ENCODE results near the gene DUSP10. TPM values are rescaled to one million over a fixed set of nuclear protein-coding genes. Genes with fewer than 3 reads are reported as not detected.

The DUSP10 gene
- total RNA-seq, 1 experiment from 2014 or later, result 4.2 TPM

DNA sequence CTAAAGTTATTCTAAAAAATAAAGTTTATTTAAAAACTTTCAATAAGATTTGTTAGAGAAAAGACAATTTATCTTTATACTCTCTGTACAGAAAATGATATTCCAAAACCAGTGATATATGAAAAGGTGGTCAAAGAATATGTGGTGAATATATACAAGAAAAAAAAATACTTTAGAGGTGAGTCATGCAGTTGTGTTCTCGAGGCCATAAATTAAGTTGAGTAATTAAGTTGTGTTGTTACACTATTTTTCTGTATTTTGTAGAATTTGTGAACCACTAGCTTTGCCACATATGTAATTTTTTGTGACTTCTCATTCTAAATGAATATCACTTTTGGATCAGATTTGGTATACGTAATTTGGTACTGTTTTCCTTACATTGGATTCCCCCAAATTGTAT, 23.6 kb upstream of the DUSP10 start:
- DNase-seq (ENCODE audit: low spot score), result no peak

GRCh38 chr1:221762121-221762520, 20.2 kb upstream of the DUSP10 start:
- DNase-seq (ENCODE audit: low spot score), result no peak

- DNase-seq (ENCODE audit: low spot score), result no peak
Measured at GRCh38 chr1:221761354-221762002, 19.6 kb upstream of the DUSP10 start.

DNA sequence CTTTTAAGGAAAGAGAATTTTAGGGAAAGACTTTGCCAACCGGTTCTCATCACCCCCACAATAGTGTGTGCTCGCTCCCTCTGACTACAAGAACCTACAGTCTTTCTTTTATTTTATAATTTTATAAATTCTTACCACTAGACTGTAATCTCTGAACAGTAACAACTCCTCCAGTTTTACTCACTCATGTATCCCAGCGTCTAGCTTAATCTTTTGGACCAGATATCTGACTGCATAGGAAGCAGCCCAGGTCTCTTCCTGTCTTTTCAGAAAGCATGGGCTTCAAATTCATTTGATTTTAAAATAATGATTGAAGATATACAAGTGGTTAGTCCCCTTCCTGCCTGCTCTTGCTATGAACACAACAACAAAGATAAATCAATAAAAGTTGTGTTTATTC, 19.0 kb upstream of the DUSP10 start:
- no peak for DNase-seq (ENCODE audit: low spot score)

DNA sequence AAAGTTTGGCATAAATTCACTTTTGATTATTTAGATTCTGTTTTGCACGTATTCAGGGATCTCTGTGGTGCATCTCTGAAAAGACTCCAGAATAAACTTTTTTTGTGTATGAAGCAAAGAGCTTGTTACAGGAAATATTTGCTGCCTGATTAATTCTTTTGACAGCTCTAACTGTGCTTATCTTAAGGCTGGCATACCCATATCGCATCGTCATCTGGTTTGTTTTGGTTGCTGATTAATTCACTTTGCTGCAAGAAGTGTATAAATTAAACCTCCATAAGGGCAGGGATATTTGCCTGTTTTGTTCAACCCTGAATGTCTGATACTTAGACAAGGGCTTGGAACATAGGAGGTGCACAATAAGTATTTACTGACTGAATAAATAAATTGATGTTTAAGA, 17.5 kb upstream of the DUSP10 start:
- no peak for DNase-seq (ENCODE audit: low spot score)

DNA sequence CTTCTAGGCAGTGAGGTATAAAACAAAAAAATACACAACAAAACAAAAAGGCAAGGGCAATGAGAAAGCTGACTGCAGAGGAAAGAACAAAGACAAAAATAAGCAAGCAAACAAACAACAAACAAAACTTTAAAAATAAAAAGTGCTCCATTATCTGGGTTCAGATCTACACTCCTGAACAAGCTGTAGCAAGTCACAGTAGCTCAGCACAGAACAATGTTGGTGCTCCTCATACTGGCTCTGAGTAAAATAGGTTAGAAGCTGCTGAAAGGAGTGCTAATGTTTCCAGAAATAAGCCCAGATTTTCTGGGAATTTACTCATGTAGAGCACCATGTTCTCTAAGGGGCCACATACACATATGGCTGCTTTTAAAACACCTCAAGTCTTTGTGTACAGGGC, 16.6 kb upstream of the DUSP10 start:
- DNase-seq (ENCODE audit: low spot score), result no peak

DNA sequence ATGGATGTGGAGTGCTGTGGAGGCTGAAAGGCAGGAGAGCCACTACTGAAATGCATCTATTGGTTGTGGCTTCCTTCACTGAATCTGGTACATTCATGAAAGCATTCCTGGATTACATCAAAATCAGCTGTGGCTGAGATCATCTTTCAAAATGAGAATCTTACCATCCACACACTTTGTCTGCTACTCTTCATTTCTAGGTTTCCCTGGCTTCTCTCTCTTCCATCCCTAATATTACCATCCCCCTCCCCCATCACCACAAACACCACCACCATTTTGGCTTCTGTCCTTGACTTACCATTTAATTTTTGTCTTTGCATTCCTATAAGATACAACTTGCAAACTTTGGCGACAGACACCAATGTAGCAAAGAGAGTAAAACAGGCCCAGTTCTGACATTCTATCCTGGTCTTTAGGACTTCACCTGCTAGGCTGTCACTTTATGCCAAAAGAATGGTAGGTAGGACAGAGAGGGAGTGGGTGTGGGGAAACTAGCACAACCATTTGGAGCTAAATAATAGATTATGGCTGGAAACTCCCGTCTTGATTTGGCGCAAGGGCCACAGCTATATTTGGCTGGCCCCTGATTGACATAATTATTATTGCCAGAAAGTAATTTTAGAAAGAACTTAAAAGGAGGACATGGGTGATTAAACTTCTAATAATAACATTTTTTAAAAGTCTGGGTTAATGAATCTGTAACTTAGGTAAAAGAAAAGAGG, 15.1 kb upstream of the DUSP10 start:
- no peak for DNase-seq (ENCODE audit: low spot score)

DNA sequence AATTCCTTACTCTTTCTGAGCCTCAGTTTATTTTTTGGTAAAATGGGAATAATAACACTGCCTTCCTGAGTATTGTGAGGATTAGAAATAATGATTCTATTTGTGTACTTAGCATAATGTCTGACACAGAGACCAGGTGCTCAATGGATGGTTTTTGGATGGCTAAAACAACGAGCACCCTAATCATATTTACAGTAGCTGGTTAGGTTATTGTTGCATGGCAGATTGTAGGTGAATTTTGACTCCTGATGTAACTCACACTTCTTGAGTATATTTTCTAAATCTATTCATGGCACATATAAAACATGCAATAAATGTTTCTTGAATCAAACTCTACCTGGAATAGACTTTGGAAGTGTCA, 11.9 kb upstream of the DUSP10 start:
- DNase-seq (ENCODE audit: low spot score), result no peak

DNA sequence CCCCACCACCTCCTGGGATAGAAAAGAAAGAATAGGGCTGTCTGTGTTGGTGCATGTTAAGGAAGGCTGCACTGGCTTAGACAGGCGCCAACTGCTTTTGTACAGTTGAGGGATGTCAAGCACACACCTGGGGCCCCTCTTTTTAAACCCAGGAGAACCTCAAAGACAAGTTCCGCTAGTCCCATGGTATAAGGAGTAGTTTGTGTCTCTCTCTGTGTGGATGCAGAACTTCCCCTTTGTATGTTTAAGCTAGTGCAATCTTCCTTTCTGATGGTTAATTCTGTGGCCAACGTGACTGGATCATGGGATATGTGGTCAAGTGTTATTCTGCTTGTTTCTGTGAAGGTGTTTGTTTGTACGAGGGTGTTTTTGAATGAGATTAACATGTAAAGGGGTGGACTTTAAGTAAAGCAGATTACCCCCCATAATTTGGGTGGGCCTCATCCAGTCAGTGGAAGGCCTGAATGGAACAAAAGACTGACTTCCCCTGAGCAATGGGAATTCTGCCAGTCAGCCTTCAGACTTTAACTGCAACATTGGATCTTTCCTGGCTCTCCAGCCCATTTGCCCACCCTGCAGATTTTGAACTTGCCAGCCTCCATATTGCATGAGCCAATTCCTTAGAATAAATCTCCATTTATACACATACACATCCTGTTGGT, 9.5 kb upstream of the DUSP10 start:
- no peak for DNase-seq (ENCODE audit: low spot score)

GRCh38 chr1:221748981-221749380, 7.1 kb upstream of the DUSP10 start:
- DNase-seq (ENCODE audit: low spot score), result no peak

GRCh38 chr1:221747839-221748238, 6.0 kb upstream of the DUSP10 start:
- DNase-seq (ENCODE audit: low spot score), result no peak

GRCh38 chr1:221743416-221744208, 1.7 kb upstream of the DUSP10 start:
- DNase-seq (ENCODE audit: low spot score), result peak; percentile 30

DNA sequence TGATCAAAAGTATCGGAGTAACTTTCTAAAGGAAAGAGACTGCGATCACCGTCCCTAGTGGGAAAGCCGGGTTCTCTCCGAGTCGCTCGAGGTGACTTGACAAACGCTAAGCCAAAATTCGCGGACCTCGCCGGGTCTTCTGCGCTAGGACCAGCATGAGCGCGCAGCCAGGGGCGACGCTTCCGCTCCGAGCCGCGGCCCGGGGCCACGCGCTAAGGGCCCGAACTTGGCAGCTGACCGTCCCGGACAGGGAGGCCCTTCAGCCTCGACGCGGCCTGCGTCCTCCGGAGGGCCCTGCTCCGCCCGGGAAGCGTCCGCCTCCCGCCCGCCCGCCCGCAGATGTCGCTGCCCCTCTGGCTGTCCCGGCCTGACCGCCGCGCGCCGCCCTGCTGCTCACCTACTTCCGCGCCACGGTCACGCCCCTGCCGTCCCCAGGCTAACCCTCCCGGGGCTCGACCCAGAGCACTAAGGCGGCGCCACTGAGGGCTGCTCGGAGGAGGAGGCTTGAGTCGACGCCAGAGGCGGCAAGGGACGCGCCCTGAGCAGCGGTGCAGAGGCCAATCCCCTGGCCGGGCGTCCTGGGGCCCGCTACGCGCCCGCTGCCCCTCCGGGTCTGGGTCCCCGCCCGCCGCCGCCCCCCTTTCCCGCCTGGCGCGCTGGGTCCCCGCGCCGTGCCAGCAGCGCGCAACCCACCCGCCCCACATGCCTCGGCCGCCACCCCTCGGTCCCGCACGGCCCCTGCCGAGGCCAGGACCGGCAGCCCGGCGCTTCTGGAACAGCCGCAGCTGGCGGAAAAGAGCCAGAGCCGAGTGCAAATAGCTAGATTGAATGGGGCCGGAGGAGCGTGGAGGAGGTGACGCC, 896 bp upstream of the DUSP10 start:
- peak; percentile 72 for DNase-seq (ENCODE audit: low spot score)

GRCh38 chr1:221740993-221741702, 741 bp downstream of the DUSP10 start:
- no peak for DNase-seq (ENCODE audit: low spot score)

GRCh38 chr1:221740369-221740992, 1.4 kb downstream of the DUSP10 start:
- no peak for DNase-seq (ENCODE audit: low spot score)

DNA sequence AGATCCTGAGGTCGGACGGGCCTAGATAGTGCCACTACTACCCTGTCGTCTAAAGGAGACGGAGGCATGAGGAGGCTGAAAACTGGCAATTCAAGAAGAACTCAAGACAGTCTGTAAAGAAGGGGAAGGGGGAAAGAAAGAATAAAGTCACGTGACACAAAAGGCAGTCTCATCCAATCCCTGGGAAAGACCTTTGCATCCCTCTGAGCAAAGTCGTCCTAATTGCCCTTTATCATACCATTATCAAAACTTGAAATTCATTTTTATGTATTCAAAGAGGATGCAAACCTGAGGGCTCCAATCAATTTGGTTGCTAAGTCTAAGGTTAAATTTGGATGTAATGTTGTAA, 2.2 kb downstream of the DUSP10 start:
- DNase-seq (ENCODE audit: low spot score), result no peak

DNA sequence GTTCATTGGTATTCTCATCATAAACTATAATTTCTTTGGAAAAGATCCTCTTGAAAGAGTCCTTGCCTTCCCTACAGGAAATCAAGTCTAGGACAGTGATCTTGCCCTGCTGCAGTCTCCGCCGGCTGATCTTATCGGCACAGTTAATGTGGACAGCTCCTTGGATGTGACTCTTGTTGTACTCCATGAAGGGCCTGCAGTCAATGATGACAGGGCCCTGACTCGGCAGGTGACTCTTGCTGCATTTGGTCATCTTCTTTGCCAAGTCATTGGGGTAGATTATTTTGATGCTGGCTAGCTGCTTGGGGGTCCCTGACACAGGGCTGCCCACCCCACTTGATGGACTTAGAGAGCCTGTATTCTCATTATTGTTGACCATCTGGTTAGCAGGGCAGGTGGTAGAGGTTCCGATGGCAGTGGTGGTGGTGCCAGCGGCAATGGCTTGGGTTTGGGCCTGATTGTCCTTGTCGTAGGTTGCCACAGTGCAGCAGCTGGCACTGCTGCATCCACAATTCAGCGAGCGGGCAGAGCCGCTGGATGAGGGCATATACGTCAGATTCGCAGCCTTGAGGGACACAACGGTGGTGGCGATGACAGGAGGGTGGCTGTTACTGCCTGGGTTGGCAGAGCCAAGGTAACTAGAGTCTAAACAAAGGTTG, 2.7 kb downstream of the DUSP10 start:
- DNase-seq (ENCODE audit: low spot score), result no peak

GRCh38 chr1:221736714-221737113, 5.2 kb downstream of the DUSP10 start:
- no peak for DNase-seq (ENCODE audit: low spot score)

DNA sequence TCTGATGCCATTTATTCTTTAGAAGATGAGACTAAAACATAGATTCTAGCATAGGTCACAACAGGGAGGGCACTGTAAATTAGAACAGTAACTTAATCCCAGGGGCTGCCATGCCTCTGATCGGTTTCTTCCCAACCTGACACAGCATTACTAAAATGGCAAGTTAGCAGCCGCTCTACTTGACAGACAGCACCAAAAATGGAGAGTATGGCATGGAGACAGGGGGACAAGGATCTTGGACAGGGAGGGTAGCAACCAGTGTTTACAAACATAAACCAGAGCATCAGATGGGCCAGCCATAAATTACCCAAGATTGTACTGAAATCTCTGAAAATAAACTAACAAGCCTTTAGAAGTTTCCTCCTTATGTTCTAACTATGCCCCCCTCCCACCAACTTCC, 5.9 kb downstream of the DUSP10 start:
- no peak for DNase-seq (ENCODE audit: low spot score)

DNA sequence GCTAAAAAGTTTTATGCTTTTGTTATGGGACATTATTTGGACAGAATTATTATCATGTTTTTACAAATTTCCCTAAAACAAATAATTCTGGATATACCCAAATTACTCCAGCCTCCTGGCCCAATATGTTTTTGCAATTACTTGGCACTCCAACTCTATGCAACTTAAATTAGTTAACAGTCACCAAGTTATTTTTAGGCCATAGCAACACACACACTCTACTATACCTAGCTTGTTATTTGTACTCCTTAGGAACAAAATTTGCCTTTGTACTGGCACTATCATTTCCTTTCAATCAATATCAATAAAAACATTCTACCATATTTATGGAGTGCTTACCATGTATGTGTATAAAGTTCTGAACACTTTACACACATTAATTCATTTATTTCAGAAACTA, 7.7 kb downstream of the DUSP10 start:
- no peak for DNase-seq (ENCODE audit: low spot score)
